Measurements from ENCODE around the gene SLC44A3.

The SLC44A3 gene

GRCh38 chr1:94876362-94876761 lies 56.2 kb downstream of the SLC44A3 start:
- Histone ChIP-seq H3K9me3 (ENCODE audit: severe bottlenecking) (no peaks in the 10 kb centered on the region), H3K27me3 (ENCODE audit: insufficient read depth, low read depth, severe bottlenecking) (no peaks in the 10 kb centered on the region), H3K4me3 (ENCODE audit: low read depth, low read length) (no peak overlapping the region), H3K27ac (no peak overlapping the region), H3K36me3 (peaks cover 3% of the 10 kb centered on the region; the same call in 1 of the 2 replicates)
- no peak for TF ChIP-seq CTCF (IDR thresholded peaks at IDR 0.05; ENCODE audit: low read depth, low read length)
- DNase-seq = no peak

- Histone ChIP-seq H3K36me3 (peaks cover 3% of the 10 kb centered on the region; the same call in 1 of the 2 replicates), H3K9me3 (ENCODE audit: severe bottlenecking) (no peaks in the 10 kb centered on the region), H3K27me3 (ENCODE audit: insufficient read depth, low read depth, severe bottlenecking) (no peaks in the 10 kb centered on the region), H3K4me3 (ENCODE audit: low read depth, low read length) (no peak overlapping the region), H3K27ac (no peak overlapping the region)
- DNase-seq = no peak
- TF ChIP-seq CTCF (IDR thresholded peaks at IDR 0.05; ENCODE audit: low read depth, low read length) = no peak
Observed at GRCh38 chr1:94878329-94878728, 58.2 kb downstream of the SLC44A3 start.

GRCh38 chr1:94883691-94884090 lies 63.5 kb downstream of the SLC44A3 start:
- H3K4me3 ChIP-seq (ENCODE audit: low read depth, low read length) = no peak overlapping the region
- no peak for TF ChIP-seq CTCF (IDR thresholded peaks at IDR 0.05; ENCODE audit: low read depth, low read length)
- no peaks in the 10 kb centered on the region for H3K27me3 ChIP-seq (ENCODE audit: insufficient read depth, low read depth, severe bottlenecking)
- H3K36me3 ChIP-seq = no peaks in the 10 kb centered on the region
- H3K27ac ChIP-seq = no peak overlapping the region
- DNase-seq = no peak
- H3K9me3 ChIP-seq (ENCODE audit: severe bottlenecking) = no peaks in the 10 kb centered on the region

- no peak overlapping the region for H3K27ac ChIP-seq
- no peaks in the 10 kb centered on the region for H3K27me3 ChIP-seq (ENCODE audit: insufficient read depth, low read depth, severe bottlenecking)
- no peaks in the 10 kb centered on the region for H3K9me3 ChIP-seq (ENCODE audit: severe bottlenecking)
- no peak overlapping the region for H3K4me3 ChIP-seq (ENCODE audit: low read depth, low read length)
- no peak for TF ChIP-seq CTCF (IDR thresholded peaks at IDR 0.05; ENCODE audit: low read depth, low read length)
- DNase-seq = no peak
- H3K36me3 ChIP-seq = no peaks in the 10 kb centered on the region
Observed at GRCh38 chr1:94884106-94884505, 63.9 kb downstream of the SLC44A3 start.

GRCh38 chr1:94884507-94884906 lies 64.3 kb downstream of the SLC44A3 start:
- no peak for DNase-seq
- Histone ChIP-seq H3K27me3 (ENCODE audit: insufficient read depth, low read depth, severe bottlenecking) (no peaks in the 10 kb centered on the region), H3K4me3 (ENCODE audit: low read depth, low read length) (no peak overlapping the region), H3K9me3 (ENCODE audit: severe bottlenecking) (no peaks in the 10 kb centered on the region), H3K36me3 (no peaks in the 10 kb centered on the region), H3K27ac (no peak overlapping the region)
- TF ChIP-seq CTCF (IDR thresholded peaks at IDR 0.05; ENCODE audit: low read depth, low read length) = no peak

- no peak for TF ChIP-seq CTCF (IDR thresholded peaks at IDR 0.05; ENCODE audit: low read depth, low read length)
- Histone ChIP-seq H3K9me3 (ENCODE audit: severe bottlenecking) (no peaks in the 10 kb centered on the region), H3K27me3 (ENCODE audit: insufficient read depth, low read depth, severe bottlenecking) (no peaks in the 10 kb centered on the region), H3K36me3 (no peaks in the 10 kb centered on the region), H3K4me3 (ENCODE audit: low read depth, low read length) (no peak overlapping the region), H3K27ac (no peak overlapping the region)
- DNase-seq = no peak
Observed at GRCh38 chr1:94886361-94886760, 66.2 kb downstream of the SLC44A3 start.

Measured in WERI-Rb-1 (cell line).